Stomach (tissue), 4 donors: ENCODE measurements around the gene UBALD1.

Experiments
- CTCF ChIP-seq, 7 experiments: fragments of 450-650 bp in 4 of 7; fragments of 200-600 bp in 3 of 7; sonication (generic) in 3 of 7; IDR thresholded peaks; one replicate each; pipeline ENCODE4 v1.5.1; 2016 to 2019; ENCODE audit warnings: antibody characterized with exemption in 7 of 7, control low read depth in 2 of 7, mild to moderate bottlenecking in 1 of 7
- POLR2A ChIP-seq, 4 donors: fragments of 450-650 bp; IDR thresholded peaks; one replicate each; pipeline ENCODE4 v1.6.1; 2016; ENCODE audit warnings: antibody characterized with exemption in 4 of 4, control low read depth in 2 of 4, mild to moderate bottlenecking in 1 of 4, moderate library complexity in 1 of 4
- POLR2AphosphoS5 ChIP-seq, 3 donors: sonication (generic); formaldehyde crosslinking; IDR thresholded peaks; one replicate each; pipeline ENCODE4 v1.6.1; 2016; ENCODE audit warnings: antibody characterized with exemption in 3 of 3

GRCh38 chr16:4663465-4663776 lies 48.7 kb upstream of the UBALD1 start:
- no peak for TF ChIP-seq CTCF (IDR thresholded peaks at IDR 0.05)
- no peak for TF ChIP-seq POLR2AphosphoS5 (IDR thresholded peaks at IDR 0.05)
- TF ChIP-seq POLR2A (IDR thresholded peaks at IDR 0.05), result no peak
